ENCODE results near the gene ABCC4.

The ABCC4 gene

GRCh38 chr13:94972262-94972661 lies 329.0 kb downstream of the ABCC4 start:
- no peak for DNase-seq
